NCI-H345 (cell line): ENCODE results near the gene UQCRC1.
"Not testable (repeated sequence)": the region's sequence is repeated elsewhere in the genome, so short reads cannot be mapped to it uniquely, and the experiment has no call there.

Experiments
- DNase-seq: peaks from one replicate; lab custom pipeline; 2025; lab: John Stamatoyannopoulos, UW

UQCRC1 gene

GRCh38 chr3:48553886-48554845, 55.3 kb downstream of the UQCRC1 start:
- no peak for DNase-seq

- DNase-seq: no peak
These were observed 56.1 kb downstream of the UQCRC1 start for GRCh38 chr3:48553361-48553760.

- DNase-seq: no peak
These were observed 57.1 kb downstream of the UQCRC1 start for GRCh38 chr3:48552111-48552951.

- DNase-seq: not testable (repeated sequence)
These were observed 57.8 kb downstream of the UQCRC1 start for GRCh38 chr3:48551651-48552050.
